SK-N-SH treated with all-trans-retinoic acid at 6 μM for 48 hours (cell line): Measurements from ENCODE around the gene SAMD3.

Experiments used
- ATAC-seq: fragments of 200-7000 bp; cut with Tn5 transposase; 3 replicates; pipeline ENCODE4 v1.9.1; 2020; ENCODE audit warnings: mild to moderate bottlenecking, moderate library complexity
- ARNTL ChIP-seq: fragments of 450-650 bp; formaldehyde crosslinking; IDR thresholded peaks from 2 replicates; pipeline ENCODE4 v1.5.0; 2020; ENCODE audit warnings: low read depth, mild to moderate bottlenecking, moderate library complexity, borderline replicate concordance
- BACH2 ChIP-seq: fragments of 250-450 bp; sonication (Bioruptor Pico); IDR thresholded peaks from 2 replicates; pipeline ENCODE4 v1.9.0; 2021; ENCODE audit warnings: mild to moderate bottlenecking, borderline replicate concordance
- CSDC2 ChIP-seq: fragments of 250-450 bp; sonication (Bioruptor Pico); IDR thresholded peaks from 2 replicates; pipeline ENCODE4 v1.5.0; 2020; ENCODE audit warnings: mild to moderate bottlenecking, moderate library complexity
- ESRRG ChIP-seq: fragments of 250-450 bp; sonication (Bioruptor Pico); IDR thresholded peaks from 2 replicates; pipeline ENCODE4 v1.6.1; 2021; ENCODE audit warnings: mild to moderate bottlenecking
- GLIS3 ChIP-seq: fragments of 250-450 bp; sonication (Bioruptor Pico); IDR thresholded peaks from 2 replicates; pipeline ENCODE4 v1.5.0; 2020; ENCODE audit warnings: mild to moderate bottlenecking, moderate library complexity
- ISL1 ChIP-seq: fragments of 250-450 bp; sonication (Bioruptor Pico); IDR thresholded peaks from 2 replicates; pipeline ENCODE4 v2.1.2; 2022; ENCODE audit warnings: mild to moderate bottlenecking, moderate library complexity
- OSR1 ChIP-seq: fragments of 250-450 bp; sonication (Bioruptor Pico); IDR thresholded peaks from 2 replicates; pipeline ENCODE4 v1.8.0; 2022; ENCODE audit warnings: moderate library complexity, mild to moderate bottlenecking, inconsistent platforms
- RARB ChIP-seq: fragments of 250-450 bp; sonication (Bioruptor Pico); IDR thresholded peaks from 2 replicates; pipeline ENCODE4 v1.8.0; 2021; ENCODE audit warnings: mild to moderate bottlenecking, moderate library complexity
- TCF4 ChIP-seq: fragments of 250-450 bp; sonication (Bioruptor Pico); IDR thresholded peaks from 2 replicates; pipeline ENCODE4 v1.8.0; 2021; ENCODE audit warnings: mild to moderate bottlenecking, moderate library complexity, borderline replicate concordance
- TOX ChIP-seq: fragments of 250-450 bp; sonication (Bioruptor Pico); IDR thresholded peaks from 2 replicates; pipeline ENCODE4 v1.8.0; 2021; ENCODE audit warnings: mild to moderate bottlenecking, moderate library complexity, borderline replicate concordance
- ZC3H10 ChIP-seq: fragments of 250-450 bp; sonication (Bioruptor Pico); IDR thresholded peaks from 2 replicates; pipeline ENCODE4 v1.5.1; 2021; ENCODE audit warnings: mild to moderate bottlenecking, moderate library complexity
- ZFP3 ChIP-seq: fragments of 250-450 bp; sonication (Bioruptor Pico); IDR thresholded peaks from 2 replicates; pipeline ENCODE4 v1.5.0; 2020; ENCODE audit warnings: mild to moderate bottlenecking, moderate library complexity
- ZFP30 ChIP-seq: fragments of 450-650 bp; formaldehyde crosslinking; IDR thresholded peaks from 2 replicates; pipeline ENCODE4 v1.5.0; 2022; ENCODE audit warnings: mild to moderate bottlenecking, moderate library complexity
- ZNF565 ChIP-seq: fragments of 450-650 bp; formaldehyde crosslinking; conservative IDR thresholded peaks from 2 replicates; pipeline ENCODE4 v1.5.0; 2020; ENCODE audit warnings: low read depth, mild to moderate bottlenecking, moderate library complexity
- ZNF70 ChIP-seq: fragments of 450-650 bp; formaldehyde crosslinking; IDR thresholded peaks from 2 replicates; pipeline ENCODE4 v1.5.0; 2020; ENCODE audit warnings: mild to moderate bottlenecking, moderate library complexity
- TF ChIP-seq, protein P1 (sequence below): fragments of 250-450 bp; sonication (Bioruptor Pico); IDR thresholded peaks from 2 replicates; pipeline ENCODE4 v1.5.0; 2020; ENCODE audit warnings: mild to moderate bottlenecking, moderate library complexity
- TF ChIP-seq, protein P2 (sequence below): fragments of 250-450 bp; sonication (Bioruptor Pico); IDR thresholded peaks from 2 replicates; pipeline ENCODE4 v1.5.1; 2021; ENCODE audit warnings: mild to moderate bottlenecking, moderate library complexity
- TF ChIP-seq, protein P3 (sequence below): fragments of 250-450 bp; sonication (Bioruptor Pico); IDR thresholded peaks from 2 replicates; pipeline ENCODE4 v1.8.0; 2021; ENCODE audit warnings: low read depth, mild to moderate bottlenecking, moderate library complexity, borderline replicate concordance
- TF ChIP-seq, protein P4 (sequence below): fragments of 250-450 bp; sonication (Bioruptor Pico); IDR thresholded peaks from 2 replicates; pipeline ENCODE4 v1.8.0; 2020; ENCODE audit warnings: mild to moderate bottlenecking, moderate library complexity, borderline replicate concordance
- TF ChIP-seq, protein P5 (sequence below): fragments of 250-450 bp; sonication (Bioruptor Pico); IDR thresholded peaks from 2 replicates; pipeline ENCODE4 v1.5.1; 2020; ENCODE audit warnings: low read depth, mild to moderate bottlenecking, moderate library complexity

The SAMD3 gene

DNA sequence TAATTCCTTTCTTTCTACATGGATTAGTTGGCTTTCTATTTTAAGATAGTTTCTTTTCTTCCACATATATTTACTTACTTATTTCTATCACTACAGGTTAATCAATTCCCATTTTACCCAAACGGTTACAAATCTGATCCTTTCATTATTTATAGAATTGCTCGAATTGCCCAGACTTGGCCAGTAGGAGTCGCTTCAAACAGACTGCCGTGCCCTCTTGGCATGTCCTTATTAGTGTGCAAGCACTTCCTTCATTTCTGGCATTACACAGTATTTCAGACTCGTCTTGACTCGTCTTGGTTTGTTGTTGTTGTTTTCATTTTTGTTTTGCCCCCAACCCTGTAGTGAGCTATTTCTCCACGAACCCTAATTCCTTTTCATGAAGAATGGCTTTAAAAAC is 74.6 kb downstream of the SAMD3 start (continued):
- TF ChIP-seq, protein P1, sequence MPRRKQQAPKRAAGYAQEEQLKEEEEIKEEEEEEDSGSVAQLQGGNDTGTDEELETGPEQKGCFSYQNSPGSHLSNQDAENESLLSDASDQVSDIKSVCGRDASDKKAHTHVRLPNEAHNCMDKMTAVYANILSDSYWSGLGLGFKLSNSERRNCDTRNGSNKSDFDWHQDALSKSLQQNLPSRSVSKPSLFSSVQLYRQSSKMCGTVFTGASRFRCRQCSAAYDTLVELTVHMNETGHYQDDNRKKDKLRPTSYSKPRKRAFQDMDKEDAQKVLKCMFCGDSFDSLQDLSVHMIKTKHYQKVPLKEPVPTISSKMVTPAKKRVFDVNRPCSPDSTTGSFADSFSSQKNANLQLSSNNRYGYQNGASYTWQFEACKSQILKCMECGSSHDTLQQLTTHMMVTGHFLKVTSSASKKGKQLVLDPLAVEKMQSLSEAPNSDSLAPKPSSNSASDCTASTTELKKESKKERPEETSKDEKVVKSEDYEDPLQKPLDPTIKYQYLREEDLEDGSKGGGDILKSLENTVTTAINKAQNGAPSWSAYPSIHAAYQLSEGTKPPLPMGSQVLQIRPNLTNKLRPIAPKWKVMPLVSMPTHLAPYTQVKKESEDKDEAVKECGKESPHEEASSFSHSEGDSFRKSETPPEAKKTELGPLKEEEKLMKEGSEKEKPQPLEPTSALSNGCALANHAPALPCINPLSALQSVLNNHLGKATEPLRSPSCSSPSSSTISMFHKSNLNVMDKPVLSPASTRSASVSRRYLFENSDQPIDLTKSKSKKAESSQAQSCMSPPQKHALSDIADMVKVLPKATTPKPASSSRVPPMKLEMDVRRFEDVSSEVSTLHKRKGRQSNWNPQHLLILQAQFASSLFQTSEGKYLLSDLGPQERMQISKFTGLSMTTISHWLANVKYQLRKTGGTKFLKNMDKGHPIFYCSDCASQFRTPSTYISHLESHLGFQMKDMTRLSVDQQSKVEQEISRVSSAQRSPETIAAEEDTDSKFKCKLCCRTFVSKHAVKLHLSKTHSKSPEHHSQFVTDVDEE (CRISPR knock-in tag) = no peak
- TF ChIP-seq GLIS3 (CRISPR knock-in tag) (no peak), ISL1 (CRISPR knock-in tag) (no peak), CSDC2 (no peak), ZNF70 (CRISPR knock-in tag) (no peak), ZFP30 (CRISPR knock-in tag) (no peak), TCF4 (CRISPR knock-in tag) (no peak)
- TF ChIP-seq, protein P2, sequence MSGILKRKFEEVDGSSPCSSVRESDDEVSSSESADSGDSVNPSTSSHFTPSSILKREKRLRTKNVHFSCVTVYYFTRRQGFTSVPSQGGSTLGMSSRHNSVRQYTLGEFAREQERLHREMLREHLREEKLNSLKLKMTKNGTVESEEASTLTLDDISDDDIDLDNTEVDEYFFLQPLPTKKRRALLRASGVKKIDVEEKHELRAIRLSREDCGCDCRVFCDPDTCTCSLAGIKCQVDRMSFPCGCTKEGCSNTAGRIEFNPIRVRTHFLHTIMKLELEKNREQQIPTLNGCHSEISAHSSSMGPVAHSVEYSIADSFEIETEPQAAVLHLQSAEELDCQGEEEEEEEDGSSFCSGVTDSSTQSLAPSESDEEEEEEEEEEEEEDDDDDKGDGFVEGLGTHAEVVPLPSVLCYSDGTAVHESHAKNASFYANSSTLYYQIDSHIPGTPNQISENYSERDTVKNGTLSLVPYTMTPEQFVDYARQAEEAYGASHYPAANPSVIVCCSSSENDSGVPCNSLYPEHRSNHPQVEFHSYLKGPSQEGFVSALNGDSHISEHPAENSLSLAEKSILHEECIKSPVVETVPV (CRISPR knock-in tag) = no peak

DNA sequence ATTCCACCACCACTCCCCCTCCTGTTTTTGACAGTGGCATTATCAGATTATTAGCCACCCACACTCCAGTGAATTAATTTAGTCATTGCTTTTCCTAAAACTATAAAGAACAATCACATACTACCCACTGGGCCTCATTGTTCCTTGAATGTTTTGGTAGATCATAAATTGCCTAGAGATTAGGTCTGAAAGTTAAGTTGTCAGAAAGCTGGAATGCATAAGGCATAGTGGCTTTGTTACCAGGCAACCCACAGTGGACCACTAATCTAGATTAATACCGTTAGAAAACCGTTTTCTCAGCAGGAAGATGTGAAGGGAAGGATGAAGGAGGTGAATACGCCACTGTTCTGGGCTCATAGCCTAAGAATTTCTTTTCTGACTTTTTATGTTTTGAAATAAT is 75.6 kb downstream of the SAMD3 start:
- TF ChIP-seq, protein P1 (CRISPR knock-in tag) = no peak
- TF ChIP-seq, protein P3, sequence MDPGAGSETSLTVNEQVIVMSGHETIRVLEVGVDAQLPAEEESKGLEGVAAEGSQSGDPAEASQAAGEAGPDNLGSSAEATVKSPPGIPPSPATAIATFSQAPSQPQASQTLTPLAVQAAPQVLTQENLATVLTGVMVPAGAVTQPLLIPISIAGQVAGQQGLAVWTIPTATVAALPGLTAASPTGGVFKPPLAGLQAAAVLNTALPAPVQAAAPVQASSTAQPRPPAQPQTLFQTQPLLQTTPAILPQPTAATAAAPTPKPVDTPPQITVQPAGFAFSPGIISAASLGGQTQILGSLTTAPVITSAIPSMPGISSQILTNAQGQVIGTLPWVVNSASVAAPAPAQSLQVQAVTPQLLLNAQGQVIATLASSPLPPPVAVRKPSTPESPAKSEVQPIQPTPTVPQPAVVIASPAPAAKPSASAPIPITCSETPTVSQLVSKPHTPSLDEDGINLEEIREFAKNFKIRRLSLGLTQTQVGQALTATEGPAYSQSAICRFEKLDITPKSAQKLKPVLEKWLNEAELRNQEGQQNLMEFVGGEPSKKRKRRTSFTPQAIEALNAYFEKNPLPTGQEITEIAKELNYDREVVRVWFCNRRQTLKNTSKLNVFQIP (CRISPR knock-in tag) = no peak
- TF ChIP-seq ESRRG (CRISPR knock-in tag) (no peak), ZC3H10 (CRISPR knock-in tag) (no peak), ARNTL (no peak), OSR1 (CRISPR knock-in tag) (no peak), ZFP3 (CRISPR knock-in tag) (no peak), GLIS3 (CRISPR knock-in tag) (no peak), ZNF70 (CRISPR knock-in tag) (no peak), ISL1 (CRISPR knock-in tag) (no peak), RARB (CRISPR knock-in tag) (no peak), ZFP30 (CRISPR knock-in tag) (no peak), TOX (CRISPR knock-in tag) (no peak), ZNF565 (CRISPR knock-in tag) (no peak), BACH2 (CRISPR knock-in tag) (no peak)
- TF ChIP-seq, protein P4, sequence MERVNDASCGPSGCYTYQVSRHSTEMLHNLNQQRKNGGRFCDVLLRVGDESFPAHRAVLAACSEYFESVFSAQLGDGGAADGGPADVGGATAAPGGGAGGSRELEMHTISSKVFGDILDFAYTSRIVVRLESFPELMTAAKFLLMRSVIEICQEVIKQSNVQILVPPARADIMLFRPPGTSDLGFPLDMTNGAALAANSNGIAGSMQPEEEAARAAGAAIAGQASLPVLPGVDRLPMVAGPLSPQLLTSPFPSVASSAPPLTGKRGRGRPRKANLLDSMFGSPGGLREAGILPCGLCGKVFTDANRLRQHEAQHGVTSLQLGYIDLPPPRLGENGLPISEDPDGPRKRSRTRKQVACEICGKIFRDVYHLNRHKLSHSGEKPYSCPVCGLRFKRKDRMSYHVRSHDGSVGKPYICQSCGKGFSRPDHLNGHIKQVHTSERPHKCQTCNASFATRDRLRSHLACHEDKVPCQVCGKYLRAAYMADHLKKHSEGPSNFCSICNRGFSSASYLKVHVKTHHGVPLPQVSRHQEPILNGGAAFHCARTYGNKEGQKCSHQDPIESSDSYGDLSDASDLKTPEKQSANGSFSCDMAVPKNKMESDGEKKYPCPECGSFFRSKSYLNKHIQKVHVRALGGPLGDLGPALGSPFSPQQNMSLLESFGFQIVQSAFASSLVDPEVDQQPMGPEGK (CRISPR knock-in tag) = no peak
- TF ChIP-seq, protein P5, sequence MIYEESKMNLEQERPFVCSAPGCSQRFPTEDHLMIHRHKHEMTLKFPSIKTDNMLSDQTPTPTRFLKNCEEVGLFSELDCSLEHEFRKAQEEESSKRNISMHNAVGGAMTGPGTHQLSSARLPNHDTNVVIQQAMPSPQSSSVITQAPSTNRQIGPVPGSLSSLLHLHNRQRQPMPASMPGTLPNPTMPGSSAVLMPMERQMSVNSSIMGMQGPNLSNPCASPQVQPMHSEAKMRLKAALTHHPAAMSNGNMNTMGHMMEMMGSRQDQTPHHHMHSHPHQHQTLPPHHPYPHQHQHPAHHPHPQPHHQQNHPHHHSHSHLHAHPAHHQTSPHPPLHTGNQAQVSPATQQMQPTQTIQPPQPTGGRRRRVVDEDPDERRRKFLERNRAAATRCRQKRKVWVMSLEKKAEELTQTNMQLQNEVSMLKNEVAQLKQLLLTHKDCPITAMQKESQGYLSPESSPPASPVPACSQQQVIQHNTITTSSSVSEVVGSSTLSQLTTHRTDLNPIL (CRISPR knock-in tag) = no peak
- ATAC-seq = no peak
